DND-41 (cell line): ENCODE measurements around the gene AMMECR1L.
"Not testable (repeated sequence)": the region's sequence is repeated elsewhere in the genome, so short reads cannot be mapped to it uniquely, and the experiment has no call there.

Source experiments
- CTCF ChIP-seq: IDR thresholded peaks from 2 replicates; pipeline ENCODE4 v1.5.1; 2012; ENCODE audit warnings: borderline replicate concordance, low read length, moderate library complexity, mild to moderate bottlenecking; ENCODE audit not compliant: poor library complexity, severe bottlenecking; ENCODE audit errors: extremely low read depth
- EZH2 ChIP-seq: IDR thresholded peaks from 3 replicates; pipeline ENCODE4 v1.6.1; 2012; ENCODE audit warnings: borderline replicate concordance, low read depth, mild to moderate bottlenecking, moderate library complexity, low read length, inconsistent platforms; ENCODE audit not compliant: severe bottlenecking

GRCh38 chr2:127890756-127891155 is 5.0 kb upstream of the AMMECR1L start:
- not testable (repeated sequence) for TF ChIP-seq CTCF, EZH2
